ENCODE data around the gene EOLA2. TPM values are rescaled to one million over a fixed set of nuclear protein-coding genes. Genes with fewer than 3 reads are reported as not detected.

Gene EOLA2
- total and polyA plus RNA-seq, 9 of the 15 experiments (the other 6 are each of a cell fraction or from before 2014, with no cell fraction given): 27.7 to 61.5 (median 44.3) TPM

GRCh38 chrX:149962010-149962409 lies 23.7 kb upstream of the EOLA2 start:
- H3K4me1 ChIP-seq (replicated peaks in 1 of 2; ENCODE audit: control insufficient read depth in 2 of 2, insufficient read depth in 2 of 2, low read length in 2 of 2): no peaks in the 10 kb centered on the region
- POLR2A ChIA-PET: no interaction called here
- H3K4me2 ChIP-seq (ENCODE audit: insufficient read depth, low read length): no peak overlapping the region
- H4K20me1 ChIP-seq (replicated peaks; ENCODE audit: control insufficient read depth, insufficient read depth, low read length): no peaks in the 10 kb centered on the region
- H3K36me3 ChIP-seq (ENCODE audit: control insufficient read depth, insufficient read depth, low read length): peaks cover 15% of the 10 kb centered on the region; the same call in 2 of the 3 replicates
- CTCF ChIA-PET (ENCODE audit: low intra/inter-chr PET ratio): no interaction called here
- intact Hi-C loops (cut with micrococcal nuclease): no loop called here
- no peak for TF ChIP-seq CEBPB (tag; IDR thresholded peaks at IDR 0.05)
- no peak for TF ChIP-seq ZNF764 (CRISPR knock-in tag; IDR thresholded peaks at IDR 0.05; ENCODE audit: low read depth)
- TF ChIP-seq FOXK1 (CRISPR knock-in tag; IDR thresholded peaks at IDR 0.05; ENCODE audit: borderline replicate concordance): no peak
- no peak for TF ChIP-seq ZNF124 (CRISPR knock-in tag; IDR thresholded peaks at IDR 0.05)
- TF ChIP-seq, protein P1, sequence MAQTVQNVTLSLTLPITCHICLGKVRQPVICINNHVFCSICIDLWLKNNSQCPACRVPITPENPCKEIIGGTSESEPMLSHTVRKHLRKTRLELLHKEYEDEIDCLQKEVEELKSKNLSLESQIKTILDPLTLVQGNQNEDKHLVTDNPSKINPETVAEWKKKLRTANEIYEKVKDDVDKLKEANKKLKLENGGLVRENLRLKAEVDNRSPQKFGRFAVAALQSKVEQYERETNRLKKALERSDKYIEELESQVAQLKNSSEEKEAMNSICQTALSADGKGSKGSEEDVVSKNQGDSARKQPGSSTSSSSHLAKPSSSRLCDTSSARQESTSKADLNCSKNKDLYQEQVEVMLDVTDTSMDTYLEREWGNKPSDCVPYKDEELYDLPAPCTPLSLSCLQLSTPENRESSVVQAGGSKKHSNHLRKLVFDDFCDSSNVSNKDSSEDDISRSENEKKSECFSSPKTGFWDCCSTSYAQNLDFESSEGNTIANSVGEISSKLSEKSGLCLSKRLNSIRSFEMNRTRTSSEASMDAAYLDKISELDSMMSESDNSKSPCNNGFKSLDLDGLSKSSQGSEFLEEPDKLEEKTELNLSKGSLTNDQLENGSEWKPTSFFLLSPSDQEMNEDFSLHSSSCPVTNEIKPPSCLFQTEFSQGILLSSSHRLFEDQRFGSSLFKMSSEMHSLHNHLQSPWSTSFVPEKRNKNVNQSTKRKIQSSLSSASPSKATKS (CRISPR knock-in tag; IDR thresholded peaks at IDR 0.05): no peak
- FAIRE-seq (no peak), DNase-seq (ENCODE audit: extremely low read depth in 1 of 4, low spot score in 3 of 4) (no peak), ATAC-seq (no peak)
- no peak overlapping the region for H3K9ac ChIP-seq (ENCODE audit: insufficient read depth in 1 of 2, low read depth in 2 of 2, low read length in 2 of 2)
- H3K9me1 ChIP-seq (ENCODE audit: control insufficient read depth, insufficient read depth, low read length): no peaks in the 10 kb centered on the region
- no peaks in the 10 kb centered on the region for H3K27me3 ChIP-seq (ENCODE audit: control insufficient read depth in 2 of 2, insufficient read depth in 2 of 2, low read length in 2 of 2)
- in situ Hi-C loops (cut with MboI): loop anchor here (25.0 kb wide), 1 partner anchor 750 kb away; no protein-coding TSS in a partner anchor
- no peaks in the 10 kb centered on the region for H3K79me2 ChIP-seq (ENCODE audit: control insufficient read depth, insufficient read depth, low read length)
- BruUV-seq (replicated peaks): no TSS peak
- H3K9me3 ChIP-seq (replicated peaks; ENCODE audit: control insufficient read depth, insufficient read depth, low read depth, low read length): no peaks in the 10 kb centered on the region
- H2AFZ ChIP-seq (ENCODE audit: low read depth, low read length): no peak overlapping the region
- no peak overlapping the region for H3K27ac ChIP-seq (ENCODE audit: extremely low read depth, low read depth, low read length)
- H3K4me3 ChIP-seq: no peak overlapping the region

All from K562 (cell line).